ENCODE results near the gene CA5A.

The CA5A gene

GRCh38 chr16:87961623-87962022 lies 25.3 kb upstream of the CA5A start:
- no peak for DNase-seq

- DNase-seq = no peak
These were observed 24.5 kb upstream of the CA5A start for GRCh38 chr16:87960852-87961251.

- DNase-seq = no peak
These were observed 24.0 kb upstream of the CA5A start for GRCh38 chr16:87960296-87960695.

- DNase-seq = no peak
These were observed 23.2 kb upstream of the CA5A start for GRCh38 chr16:87959391-87959990.

GRCh38 chr16:87958632-87959031 lies 22.3 kb upstream of the CA5A start:
- DNase-seq = no peak

- DNase-seq = no peak
These were observed 21.2 kb upstream of the CA5A start for GRCh38 chr16:87957296-87958094.

GRCh38 chr16:87956365-87957231 lies 20.3 kb upstream of the CA5A start:
- DNase-seq = no peak

- no peak for DNase-seq
These were observed 19.7 kb upstream of the CA5A start for GRCh38 chr16:87956098-87956364.

- DNase-seq = no peak
These were observed 19.2 kb upstream of the CA5A start for GRCh38 chr16:87955302-87956097.

GRCh38 chr16:87954826-87955225 lies 18.5 kb upstream of the CA5A start:
- no peak for DNase-seq

GRCh38 chr16:87954361-87954760 lies 18.0 kb upstream of the CA5A start:
- no peak for DNase-seq

GRCh38 chr16:87953308-87954215 lies 17.2 kb upstream of the CA5A start:
- DNase-seq = no peak

GRCh38 chr16:87952751-87953150 lies 16.4 kb upstream of the CA5A start:
- DNase-seq = no peak

- DNase-seq = no peak
These were observed 15.5 kb upstream of the CA5A start for GRCh38 chr16:87951552-87952538.

GRCh38 chr16:87950765-87951551 lies 14.6 kb upstream of the CA5A start, which contains the start of gene BANP:
BANP (plus strand) TSS chr16:87951434; CDS start chr16:87975116, 23,682 bp downstream.
- DNase-seq = peak; percentile 86

GRCh38 chr16:87949071-87949744 lies 12.9 kb upstream of the CA5A start:
- DNase-seq = no peak

- DNase-seq = no peak
These were observed 12.4 kb upstream of the CA5A start for GRCh38 chr16:87948735-87949070.

- DNase-seq = no peak
These were observed 11.8 kb upstream of the CA5A start for GRCh38 chr16:87948119-87948545.

All from NCI-H1105 treated with DMSO at 0.1 percent for 48 hours (cell line).